Stimulated activated CD4-positive, alpha-beta T cell treated with anti-CD3 and anti-CD28 coated beads, Interleukin-12 subunit alpha, Interleukin-12 subunit beta, amount 100 ng/mL, for 24 hours (primary cell): ENCODE results near the gene ABCA2.
"Not testable (repeated sequence)": the region's sequence is repeated elsewhere in the genome, so short reads cannot be mapped to it uniquely, and the experiment has no call there.

ENCODE experiments used
- DNase-seq, 2 experiments: peaks; one replicate each; pipeline ENCODE4 v3.0.0-alpha.2; 2020; ENCODE audit warnings: low read depth in 2 of 2

Gene ABCA2

DNA sequence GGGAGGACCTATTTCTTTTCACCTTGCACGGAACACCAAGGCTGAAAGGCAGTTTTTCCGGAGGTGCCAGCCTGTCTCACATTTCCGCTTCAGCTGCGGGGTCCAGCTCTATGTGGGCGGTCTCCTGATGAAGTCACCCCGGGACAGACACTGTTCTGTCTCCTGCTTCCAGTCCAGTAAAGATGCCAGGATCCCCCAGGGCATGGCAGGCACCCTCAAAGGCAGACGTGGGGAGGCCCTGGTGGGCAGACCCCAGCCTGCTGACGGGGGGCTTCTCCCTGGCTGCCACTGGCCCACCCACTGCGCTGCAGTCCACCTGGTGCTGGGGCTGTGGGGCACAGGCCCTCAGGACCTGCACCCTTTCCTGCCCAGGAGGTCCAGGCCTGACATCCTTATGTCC, 34.8 kb upstream of the ABCA2 start:
- not testable (repeated sequence) for DNase-seq

DNA sequence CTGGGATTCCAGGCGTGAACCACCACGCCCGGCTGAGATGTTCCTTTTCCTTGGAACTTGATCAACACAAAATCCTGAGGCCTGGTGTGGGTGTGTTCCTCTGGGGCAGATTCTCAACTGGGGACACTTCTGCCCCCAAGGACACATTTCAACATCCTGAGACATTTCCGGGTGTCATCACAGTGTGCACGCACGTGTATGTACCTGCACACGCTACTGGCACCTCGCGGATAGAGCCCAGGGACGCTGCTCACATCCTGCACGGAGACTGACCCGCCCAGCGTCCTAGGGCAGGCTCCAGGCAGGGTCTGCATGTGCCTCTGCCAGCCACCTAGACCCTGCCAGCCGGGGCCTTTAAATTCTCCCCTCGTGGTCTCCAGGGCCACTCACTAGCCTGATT, 34.3 kb upstream of the ABCA2 start:
- DNase-seq: no peak

DNA sequence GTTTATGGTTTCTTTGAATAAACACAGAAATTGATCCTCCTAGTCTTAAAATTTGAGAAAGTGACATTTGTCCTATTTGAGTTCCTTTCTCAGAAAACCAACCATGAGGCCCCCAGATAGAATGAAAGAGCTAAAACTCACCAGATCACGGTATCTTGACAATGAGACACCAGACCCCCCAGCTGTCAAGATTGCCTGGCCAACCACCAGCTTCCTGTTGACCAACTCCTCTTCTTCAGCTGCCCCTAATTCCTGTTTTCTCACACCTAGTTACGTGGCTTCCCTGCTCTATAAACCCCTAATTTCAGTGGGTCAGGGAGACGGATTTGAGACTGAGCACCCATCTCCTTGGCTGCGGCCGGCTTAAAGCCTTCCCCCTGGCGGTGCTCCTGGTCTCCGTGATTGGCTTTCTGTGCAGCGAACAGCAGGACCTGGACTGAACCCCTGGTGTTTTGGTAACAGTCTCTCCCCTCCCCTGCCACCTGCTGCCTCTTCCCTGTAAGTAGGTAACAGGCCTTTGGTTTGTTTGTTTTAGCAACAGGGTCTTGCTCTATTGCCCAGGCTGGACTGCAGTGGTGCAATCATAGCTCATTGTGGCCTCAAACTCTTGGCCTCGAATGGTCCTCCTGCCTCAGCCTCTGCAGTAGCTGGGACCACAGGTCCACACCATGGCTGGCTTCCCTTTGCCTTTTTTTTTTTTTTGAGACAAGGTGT, 30.6 kb upstream of the ABCA2 start:
- DNase-seq: no peak

DNA sequence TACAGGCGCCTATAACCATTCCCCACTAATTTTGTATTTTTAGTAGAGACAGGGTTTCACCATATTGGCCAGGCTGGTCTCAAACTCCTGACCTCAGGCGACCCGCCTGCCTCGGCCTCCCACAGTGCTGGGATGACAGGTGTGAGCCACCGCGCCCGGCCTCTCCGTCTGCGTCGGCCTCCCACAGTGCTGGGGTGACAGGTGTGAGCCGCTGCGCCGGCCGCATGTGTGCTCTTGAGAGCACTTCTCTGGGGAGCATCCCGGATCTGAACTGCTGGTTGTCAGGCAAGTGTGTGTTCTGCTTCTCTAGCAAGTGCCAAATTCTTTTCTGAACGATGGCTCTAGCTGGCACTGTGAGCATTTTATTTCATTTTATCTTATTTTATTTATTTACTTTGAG, 29.5 kb upstream of the ABCA2 start:
- no peak for DNase-seq

DNA sequence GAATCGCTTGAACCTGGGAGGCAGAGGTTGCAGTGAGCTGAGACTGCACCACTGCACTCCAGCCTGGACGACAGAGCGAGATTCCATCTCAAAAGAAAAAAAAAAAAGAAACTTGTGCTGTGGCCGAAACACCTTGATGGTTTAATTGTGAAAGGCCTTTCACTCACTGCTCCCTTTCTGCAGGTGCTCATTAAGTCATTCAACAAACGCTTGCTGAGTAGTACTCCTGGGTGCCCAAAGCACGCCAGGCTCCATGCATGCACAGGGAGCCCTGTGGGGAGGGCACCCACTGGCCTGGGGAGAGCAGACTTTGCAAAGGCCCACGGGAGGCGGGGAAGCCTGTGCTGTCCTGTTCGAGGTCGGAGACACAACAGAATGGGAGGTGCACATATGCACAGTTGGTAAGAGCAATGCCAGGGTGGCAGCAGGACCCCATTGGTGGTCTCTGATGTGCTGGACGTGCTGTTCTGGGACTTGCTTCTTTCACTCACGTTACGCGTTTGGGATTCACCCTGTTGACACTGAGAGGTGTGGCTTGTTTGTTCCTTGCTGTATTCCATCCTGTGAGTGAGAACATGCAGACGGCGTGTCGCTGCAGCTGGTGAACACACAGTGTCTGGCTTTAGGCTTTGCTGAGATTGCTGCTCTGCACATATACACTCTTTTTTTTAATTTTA, 28.8 kb upstream of the ABCA2 start:
- DNase-seq: no peak

DNA sequence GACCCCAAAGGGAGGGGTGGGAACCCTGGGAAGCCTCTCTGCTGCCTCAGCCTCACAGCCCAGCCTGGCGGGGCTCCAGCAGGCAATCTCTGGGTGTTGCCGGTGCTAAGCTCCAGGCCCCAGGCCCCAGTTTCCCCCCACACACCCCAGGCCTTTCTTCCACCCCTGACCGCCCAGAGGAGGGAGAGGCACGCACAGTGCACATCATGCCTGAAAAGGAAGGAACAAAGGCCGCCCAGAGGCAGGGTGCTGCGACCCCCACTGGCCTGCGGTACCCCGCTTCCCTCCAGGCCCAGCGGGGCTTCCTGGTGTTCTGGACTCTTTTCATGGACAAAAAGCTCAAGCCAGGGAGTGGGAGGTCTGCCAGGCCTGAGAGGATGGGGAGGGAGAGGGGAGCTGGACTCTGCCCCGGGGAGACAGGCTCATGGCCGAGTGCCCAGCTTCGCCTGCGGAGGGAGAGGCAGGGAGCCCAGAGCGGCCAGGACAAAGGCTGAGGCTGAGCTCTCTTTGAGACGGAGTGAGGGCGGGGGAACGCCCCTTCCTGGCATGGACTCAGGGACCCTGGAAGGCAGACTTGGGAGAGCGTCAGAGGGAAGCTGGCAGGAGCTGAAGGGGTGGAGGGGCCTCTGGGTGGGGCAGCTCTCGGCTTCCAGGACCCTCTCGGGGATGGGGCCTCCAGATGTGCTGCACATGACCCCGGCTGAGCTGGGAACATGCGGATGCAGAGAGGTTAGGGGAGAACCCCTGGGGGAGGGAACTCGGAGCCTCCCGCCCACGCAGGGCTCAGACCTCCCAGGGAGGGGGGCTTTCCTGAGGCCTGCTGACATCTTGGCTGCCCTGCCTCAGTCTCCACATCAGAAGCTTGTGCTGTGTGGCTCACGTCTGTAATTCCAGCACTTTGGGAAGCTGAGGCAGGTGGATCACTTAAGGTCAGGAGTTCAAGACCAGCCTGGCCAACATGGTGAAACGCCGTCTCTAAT, 27.6 kb upstream of the ABCA2 start:
- no peak for DNase-seq

DNA sequence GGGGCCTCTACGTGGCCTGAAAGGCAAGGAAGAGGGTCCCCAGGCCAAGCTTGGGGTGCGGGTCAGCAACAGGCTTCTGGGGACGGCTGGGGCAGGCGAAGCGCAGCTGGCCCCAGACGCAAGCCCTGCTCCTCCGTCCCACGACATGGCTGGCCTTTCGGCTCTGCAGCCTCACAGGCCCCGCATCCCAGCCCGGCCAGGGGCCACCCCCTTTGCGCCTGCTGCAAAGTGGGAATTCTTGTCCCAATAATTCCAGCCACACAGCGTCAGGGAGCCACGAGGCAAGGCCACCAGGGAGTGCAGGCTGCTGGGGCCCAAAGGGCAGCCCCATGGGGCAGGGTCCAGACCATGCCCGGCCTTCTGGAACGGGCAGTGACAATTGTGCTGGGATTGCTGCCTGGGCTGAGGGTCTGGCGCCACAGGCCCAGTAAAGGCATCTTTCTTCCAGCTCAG, 26.9 kb upstream of the ABCA2 start:
- no peak for DNase-seq

DNA sequence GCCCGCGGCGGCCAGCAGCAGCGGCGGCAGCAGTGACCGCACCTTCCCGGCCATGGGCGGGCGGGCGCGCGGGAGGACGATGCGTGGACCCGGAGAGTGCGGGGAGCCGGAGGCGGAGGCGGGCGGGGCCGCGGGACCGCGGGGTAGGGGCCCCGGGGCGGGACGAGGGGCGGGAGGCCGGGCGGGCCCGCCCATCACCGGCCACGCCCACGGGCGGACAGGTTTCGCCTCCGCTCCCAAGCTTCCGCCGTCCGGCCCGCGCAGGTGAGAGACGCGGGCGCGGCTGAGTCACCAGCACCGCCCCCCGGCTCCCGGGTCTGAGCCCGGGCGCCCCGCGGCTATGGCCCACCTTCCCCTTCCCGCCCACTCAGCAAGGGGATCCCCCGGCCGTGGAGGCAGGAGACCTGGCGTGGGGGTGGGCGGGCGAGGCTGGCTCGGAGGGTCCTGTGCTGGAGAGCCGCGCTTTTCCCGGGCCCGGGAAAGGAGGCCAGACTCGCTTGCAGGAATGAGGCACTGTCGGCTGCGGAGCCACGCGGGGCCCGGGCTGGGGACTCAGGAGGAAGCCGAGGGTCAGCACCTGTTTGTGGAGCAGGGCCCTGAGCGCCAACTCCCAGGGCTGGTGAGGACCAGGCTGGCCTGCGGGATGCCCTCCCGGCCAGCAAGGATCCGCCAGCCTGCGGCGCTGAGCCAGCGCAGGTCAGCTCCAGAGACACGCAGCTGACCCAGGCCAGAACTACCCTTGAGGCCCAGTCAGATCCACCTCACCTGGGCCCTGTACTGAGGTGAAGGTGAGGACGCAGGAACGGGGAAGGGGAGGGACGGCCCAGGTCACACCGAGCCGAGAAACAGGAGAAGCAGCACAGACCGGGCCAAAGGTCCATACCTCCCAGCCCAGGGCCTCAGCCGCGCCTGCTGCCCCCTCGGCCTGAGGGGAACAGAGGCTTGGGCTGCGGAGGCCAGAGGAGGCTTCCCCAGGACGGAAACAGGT, 26.2 kb upstream of the ABCA2 start, which contains the start of gene ENTPD2:
ENTPD2 (minus strand) TSS at position 118 of the 988 bp plus-strand sequence; CDS start at position 54, 64 bp downstream.
- DNase-seq: no peak

DNA sequence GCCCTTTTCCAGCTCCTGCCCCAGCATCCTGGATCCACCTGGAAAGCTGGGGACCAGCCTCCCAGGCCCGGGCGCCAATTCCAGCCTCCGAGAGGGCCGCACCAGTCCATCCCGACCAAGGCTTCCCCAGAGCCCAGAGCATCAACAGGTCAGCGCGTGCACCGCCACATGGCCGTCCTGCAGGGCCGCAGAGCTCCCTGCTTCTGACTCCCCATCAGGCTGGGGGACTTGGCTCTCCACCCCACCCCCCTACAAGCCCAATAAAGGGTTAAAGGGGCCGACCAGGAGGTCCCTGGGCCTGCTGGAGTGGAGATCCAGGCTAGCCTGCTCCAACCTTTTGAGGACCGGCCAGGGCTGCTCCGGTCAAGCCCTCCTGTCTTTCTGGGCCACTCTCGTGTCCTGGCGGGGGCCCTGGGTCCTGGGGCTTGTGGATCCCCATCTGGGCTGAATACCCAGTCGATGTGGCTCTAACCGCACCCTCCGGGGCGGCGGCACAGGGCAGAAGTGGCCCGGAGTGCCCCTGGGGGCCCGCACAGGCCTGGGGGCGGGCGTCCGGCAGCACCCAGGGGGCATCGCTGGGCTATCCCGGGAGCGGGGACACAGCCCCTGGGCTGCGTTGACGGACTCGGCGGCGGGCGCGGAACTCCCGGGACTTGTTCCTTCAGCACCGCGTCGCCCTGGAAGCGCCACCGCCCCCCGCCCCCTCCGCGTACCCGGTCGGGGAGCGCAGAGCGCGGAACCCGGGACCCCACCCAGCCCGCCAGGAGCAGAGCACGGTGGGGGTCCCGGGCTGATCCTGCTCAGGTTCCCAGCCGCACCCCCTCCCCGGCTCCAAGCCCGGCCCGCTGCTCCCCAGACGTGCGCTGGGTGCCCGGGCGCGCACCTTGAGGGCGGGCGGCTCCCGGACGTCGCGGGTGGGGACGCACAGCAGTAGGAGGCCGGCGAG, 25.2 kb upstream of the ABCA2 start:
- no peak for DNase-seq

DNA sequence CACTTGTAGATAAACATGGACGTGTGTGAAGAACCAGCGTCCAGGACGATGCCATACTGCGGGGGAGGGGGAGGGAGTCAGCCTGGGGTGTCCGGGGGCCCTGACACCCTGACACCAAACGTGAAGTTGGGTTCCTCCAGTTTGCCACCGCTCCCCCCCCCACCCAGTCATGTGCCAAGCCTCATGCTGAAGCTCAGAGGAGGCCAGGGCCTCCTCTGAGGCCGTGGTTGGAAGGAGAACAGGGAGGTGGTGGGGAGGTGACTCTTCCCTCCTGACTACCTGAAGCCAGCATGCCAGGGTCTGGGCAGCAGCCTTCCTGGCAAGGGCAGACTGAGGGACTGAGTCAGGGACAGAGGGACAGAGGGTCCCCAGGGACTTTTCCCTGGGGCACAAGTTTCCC, 24.3 kb upstream of the ABCA2 start:
- DNase-seq: no peak

DNA sequence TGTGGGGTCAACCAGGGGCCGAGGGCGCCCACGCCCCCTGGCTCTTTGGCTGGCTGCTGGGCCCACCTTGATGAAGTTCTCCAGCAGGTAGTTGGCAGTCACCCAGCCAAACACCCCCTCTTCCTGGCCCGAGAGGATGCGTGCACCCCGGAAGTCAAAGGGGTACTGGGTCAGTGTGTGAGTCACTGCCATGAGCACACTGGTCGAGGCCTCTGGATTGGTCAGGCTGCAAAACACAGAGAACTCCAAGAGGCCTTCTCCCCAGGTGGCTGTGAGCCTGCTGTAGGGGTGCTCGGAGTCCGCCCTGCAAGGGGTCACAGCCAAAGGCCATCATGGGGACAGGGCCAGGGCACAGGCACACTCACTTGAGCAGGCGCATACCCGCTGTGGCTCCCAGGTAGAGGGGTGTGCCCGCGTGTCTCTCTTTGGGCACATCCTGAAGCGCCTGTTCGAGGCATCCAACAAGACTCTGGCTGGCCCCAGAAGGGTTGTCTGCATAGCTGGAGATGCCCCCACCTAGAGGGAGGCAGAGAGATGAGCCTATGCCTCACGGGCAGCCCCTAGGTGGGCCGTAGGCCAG, 23.2 kb upstream of the ABCA2 start:
- no peak for DNase-seq

DNA sequence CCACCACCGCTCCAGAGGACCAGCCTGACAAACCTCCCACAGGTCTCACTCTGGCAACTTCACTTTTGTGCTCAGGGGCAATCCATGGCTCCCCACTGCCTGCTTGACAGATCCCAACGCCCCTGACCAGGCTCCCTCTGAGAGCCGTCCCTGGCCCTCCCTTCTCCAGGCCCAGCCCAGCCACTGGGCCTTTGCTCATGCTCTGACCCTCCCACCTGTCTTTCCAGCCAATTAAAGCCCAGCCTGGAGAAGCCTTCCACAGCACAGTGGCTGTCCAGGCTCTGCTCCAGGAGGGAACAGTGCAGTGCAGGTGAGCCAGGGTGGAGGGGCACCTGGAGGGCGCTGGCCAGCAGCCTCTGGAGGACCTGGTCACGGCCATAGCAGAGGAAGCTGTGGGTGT, 22.5 kb upstream of the ABCA2 start:
- no peak for DNase-seq

DNA sequence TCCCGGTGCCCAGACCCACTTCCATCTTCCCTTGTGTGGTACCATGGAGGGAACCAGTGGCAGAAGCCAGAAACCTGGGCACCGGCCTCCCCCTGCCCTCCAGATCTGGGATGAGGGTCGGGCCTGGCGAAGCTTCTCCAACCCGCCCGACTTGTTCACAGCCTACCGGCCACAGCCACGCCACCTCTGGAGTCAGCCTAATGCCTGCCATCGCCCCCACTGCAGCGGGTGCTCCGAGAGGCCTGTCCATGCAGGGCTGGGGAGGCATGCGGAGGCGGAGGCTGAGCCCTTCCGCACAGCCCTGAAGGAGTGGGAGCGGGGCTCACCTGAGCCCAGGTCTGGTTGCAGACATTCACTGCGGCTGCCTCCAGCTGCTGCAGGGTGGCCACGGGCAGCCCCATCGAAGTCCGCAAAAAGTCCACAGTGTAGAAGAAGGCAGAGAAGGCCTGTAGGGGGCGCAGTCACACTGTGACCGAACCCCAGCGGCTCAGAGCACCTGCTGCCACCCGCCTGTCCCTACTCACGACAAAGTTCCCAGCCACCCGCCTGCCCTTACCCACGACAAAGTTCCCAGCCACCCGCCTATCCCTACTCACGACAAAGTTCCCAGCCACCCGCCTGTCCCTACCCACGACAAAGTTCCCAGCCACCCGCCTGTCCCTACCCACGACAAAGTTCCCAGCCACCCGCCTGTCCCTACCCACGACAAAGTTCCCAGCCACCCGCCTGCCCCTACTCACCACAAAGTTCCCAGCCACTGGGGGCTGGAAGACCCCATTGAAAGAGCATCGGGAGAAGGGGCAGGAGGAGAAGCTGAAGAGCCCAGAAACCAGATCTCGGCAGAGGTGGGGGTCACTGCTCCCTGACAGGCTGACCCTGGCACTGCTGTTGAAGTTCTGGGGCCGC, 21.8 kb upstream of the ABCA2 start:
- DNase-seq: peak in 1 of 2 experiments; percentile 66

DNA sequence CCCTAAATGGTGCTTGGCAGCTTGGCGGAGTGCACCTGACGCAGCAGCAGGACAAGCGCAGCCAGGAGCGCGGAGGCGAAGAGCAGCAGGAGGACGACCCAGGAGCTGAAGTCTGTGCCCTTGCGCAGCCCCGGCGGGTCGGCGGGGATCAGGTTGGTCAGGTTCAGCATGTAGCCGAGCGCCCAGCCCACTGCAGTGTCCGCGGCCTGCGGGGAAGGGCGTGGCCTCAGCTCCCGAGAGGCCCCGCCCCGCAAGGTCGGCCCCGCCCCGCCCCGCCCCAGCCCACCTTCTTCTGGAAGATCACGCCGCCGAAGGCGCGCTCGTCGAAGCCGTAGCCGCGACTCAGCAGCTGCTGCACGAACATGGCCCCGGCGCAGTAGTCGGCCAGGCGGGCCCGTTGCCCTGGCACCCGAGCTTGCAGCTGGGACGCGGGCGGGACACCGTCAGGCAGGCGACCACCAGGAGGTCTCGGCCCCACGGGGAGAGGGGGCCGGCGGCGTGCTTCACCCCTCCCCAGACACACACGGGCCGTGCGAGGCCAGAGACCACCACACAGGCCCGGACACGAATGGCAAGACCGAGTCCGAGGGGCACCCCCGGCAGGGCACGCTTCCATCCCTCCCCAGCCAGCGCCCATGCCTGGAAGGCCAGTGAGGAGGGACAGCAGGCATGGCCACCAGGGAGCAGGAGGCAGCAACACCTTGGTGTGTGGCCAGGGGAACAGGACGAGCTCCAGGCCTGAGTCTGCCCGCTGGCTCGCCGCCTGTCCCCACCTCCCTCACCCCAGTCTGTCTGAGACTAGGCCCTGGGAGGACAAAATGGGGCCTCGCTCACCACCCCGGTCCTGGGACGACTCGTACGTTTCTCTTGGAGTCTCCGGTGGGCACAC, 20.9 kb upstream of the ABCA2 start:
- DNase-seq: no peak

DNA sequence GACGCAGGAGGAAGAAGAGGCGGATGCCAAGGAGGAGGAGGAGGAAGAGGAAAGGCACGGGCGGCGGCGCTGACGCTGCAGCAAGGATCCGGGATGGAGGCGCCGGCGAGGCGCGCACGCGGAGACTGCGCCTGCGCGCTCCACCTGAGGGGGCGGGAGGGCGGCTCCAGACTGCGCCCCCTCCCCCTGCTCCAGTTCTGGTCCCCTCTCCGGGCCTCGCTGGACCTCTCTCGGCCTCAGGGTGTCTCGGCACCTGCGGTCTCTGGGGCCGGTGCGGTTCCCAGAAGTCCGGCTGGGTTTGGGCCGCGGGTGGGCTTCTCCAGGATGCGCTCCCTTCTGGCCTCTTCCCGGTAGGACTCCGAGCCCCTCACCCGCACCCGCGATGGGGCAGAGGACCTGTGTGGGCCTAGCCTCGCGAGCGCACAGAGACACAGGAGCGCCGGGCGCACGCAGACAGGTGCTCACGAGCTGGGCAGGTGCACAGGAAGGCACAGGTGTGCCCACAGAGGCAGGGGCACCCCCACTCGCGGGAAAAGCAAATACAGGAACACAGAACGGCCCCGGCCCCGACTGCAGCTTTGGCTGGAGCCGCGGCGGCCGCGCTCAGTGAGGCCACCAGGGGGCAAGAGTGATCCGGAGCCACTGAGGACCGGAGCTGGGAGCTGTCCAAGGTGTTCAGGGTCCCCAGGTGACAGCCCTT, 18.2 kb upstream of the ABCA2 start, which contains the start of gene NPDC1:
NPDC1 (minus strand) TSS at position 90 of the 700 bp plus-strand sequence. CDS start 188 bp downstream, outside the sequence.
- DNase-seq: peak; percentile 58 to 80

DNA sequence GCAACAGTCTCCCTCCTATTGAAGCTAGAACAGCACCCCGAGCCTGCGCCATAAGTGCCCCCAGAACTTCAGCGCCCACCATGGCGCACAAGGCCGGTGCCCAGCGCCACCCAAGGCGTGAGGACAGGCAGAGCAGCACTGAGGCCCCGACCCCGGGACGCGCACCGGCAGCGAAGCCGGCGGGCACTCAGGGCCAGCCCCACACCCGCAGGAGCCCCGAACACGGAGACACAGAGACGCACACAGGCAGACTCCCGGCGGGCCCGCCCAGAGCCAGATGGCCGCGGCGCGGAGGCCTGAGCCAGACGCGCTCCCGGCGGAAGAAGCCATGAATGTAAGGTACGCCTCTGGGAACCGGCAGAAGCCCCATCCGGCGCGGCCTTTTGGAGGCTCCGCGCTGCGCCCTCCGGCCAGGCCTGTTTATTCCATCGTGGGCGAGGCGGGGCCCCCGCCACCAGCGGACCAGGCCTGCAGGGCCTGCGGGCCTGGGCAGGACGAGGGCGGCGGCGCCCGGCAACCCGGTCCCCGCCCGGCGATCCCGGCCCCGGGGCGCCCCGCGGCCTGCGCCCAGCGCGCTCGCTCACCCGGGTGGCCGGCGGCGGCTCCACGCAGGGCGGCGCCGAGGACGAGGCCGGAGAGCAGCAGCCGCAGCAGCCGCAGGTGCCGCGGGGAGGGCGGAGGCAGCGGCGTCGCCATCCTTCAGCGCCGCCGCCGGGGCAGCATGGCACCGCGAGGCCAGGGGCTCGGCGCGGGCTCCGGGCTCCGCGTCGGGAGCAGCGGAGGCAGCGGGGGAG, 17.5 kb upstream of the ABCA2 start:
- DNase-seq: no peak
